Astrocyte (in vitro differentiated cells and primary cell): ENCODE results near the gene CTLA4. TPM values are rescaled to one million over a fixed set of nuclear protein-coding genes. Genes with fewer than 3 reads are reported as not detected.

Source experiments
- DNase-seq: peaks from one replicate; pipeline ENCODE4 v3.0.0-alpha.2; 2010; ENCODE audit warnings: low read depth
- FAIRE-seq: peaks from 2 replicates; lab custom pipeline; 2011; peaks lifted over from hg19 to GRCh38; lab: Jason Lieb, UNC
- H2AFZ ChIP-seq: 2 replicates; pipeline ENCODE4 v1.6.0; 2012; ENCODE audit warnings: low read depth, low read length, inconsistent platforms
- H3K27ac ChIP-seq: 2 replicates; pipeline ENCODE4 v1.5.1; 2011; ENCODE audit warnings: low read depth, low read length, inconsistent platforms
- H3K27me3 ChIP-seq: 2 replicates; pipeline ENCODE4 v1.6.0; 2011; ENCODE audit warnings: low read length, inconsistent platforms; ENCODE audit not compliant: insufficient read depth
- H3K36me3 ChIP-seq: 2 replicates; pipeline ENCODE4 v1.5.1; 2011; ENCODE audit warnings: low read length, inconsistent platforms; ENCODE audit not compliant: insufficient read depth
- H3K4me1 ChIP-seq: 2 replicates; pipeline ENCODE4 v1.5.1; 2011; ENCODE audit warnings: low read length, inconsistent platforms; ENCODE audit not compliant: insufficient read depth
- H3K4me2 ChIP-seq: 2 replicates; pipeline ENCODE4 v1.6.0; 2012; ENCODE audit warnings: low read length, inconsistent platforms
- H3K4me3 ChIP-seq: 2 replicates; pipeline ENCODE4 v1.5.1; 2011; ENCODE audit warnings: low read depth, mild to moderate bottlenecking, low read length, inconsistent platforms; ENCODE audit not compliant: insufficient read depth
- H3K79me2 ChIP-seq: 2 replicates; pipeline ENCODE4 v1.6.0; 2012; ENCODE audit warnings: mild to moderate bottlenecking, low read length, inconsistent platforms; ENCODE audit not compliant: insufficient read depth
- H3K9ac ChIP-seq: 2 replicates; pipeline ENCODE4 v1.6.0; 2012; ENCODE audit warnings: mild to moderate bottlenecking, low read length, inconsistent platforms
- H3K9me3 ChIP-seq: 2 replicates; pipeline ENCODE4 v1.5.1; 2012; ENCODE audit warnings: low read depth, mild to moderate bottlenecking, low read length, inconsistent platforms; ENCODE audit not compliant: insufficient read depth
- H4K20me1 ChIP-seq: 2 replicates; pipeline ENCODE4 v1.6.0; 2012; ENCODE audit warnings: low read length, inconsistent platforms; ENCODE audit not compliant: insufficient read depth
- H3K27ac Mint-ChIP-seq: one replicate; pipeline ENCODE4 v1.8.0; 2021; ENCODE audit warnings: mild to moderate bottlenecking, mixed read lengths; ENCODE audit not compliant: unreplicated experiment
- H3K27me3 Mint-ChIP-seq: one replicate; pipeline ENCODE4 v1.8.0; 2021; ENCODE audit warnings: low read depth, mixed read lengths; ENCODE audit not compliant: unreplicated experiment
- H3K36me3 Mint-ChIP-seq: one replicate; pipeline ENCODE4 v1.8.0; 2021; ENCODE audit warnings: low read depth, mixed read lengths; ENCODE audit not compliant: unreplicated experiment
- H3K4me1 Mint-ChIP-seq: one replicate; pipeline ENCODE4 v1.8.0; 2021; ENCODE audit warnings: low read depth, mixed read lengths; ENCODE audit not compliant: unreplicated experiment
- H3K4me3 Mint-ChIP-seq: one replicate; pipeline ENCODE4 v1.8.0; 2021; ENCODE audit warnings: mild to moderate bottlenecking, moderate library complexity, mixed read lengths; ENCODE audit not compliant: unreplicated experiment
- H3K9me3 Mint-ChIP-seq: one replicate; pipeline ENCODE4 v1.8.0; 2021; ENCODE audit warnings: mild to moderate bottlenecking, mixed read lengths; ENCODE audit not compliant: unreplicated experiment
- EZH2 ChIP-seq: IDR thresholded peaks from 2 replicates; pipeline ENCODE4 v1.6.1; 2012; ENCODE audit warnings: mild to moderate bottlenecking, low read length, inconsistent platforms; ENCODE audit not compliant: insufficient read depth
- total RNA-seq: library from RNA; stranded (reverse); gene quantifications from 2 replicates; pipeline ENCODE4 v1.2.1, GENCODE V29; 2021
- TF ChIP-seq, protein P1 (sequence below): IDR thresholded peaks from 2 replicates; pipeline ENCODE4 v1.5.1; 2011; ENCODE audit warnings: low read depth, mild to moderate bottlenecking, inconsistent platforms, low read length, moderate library complexity; ENCODE audit not compliant: insufficient read depth

Gene CTLA4
- total RNA-seq, 1 donor from 2014 or later: not detected

- Histone ChIP-seq H3K27ac (no peak overlapping the region), H3K9ac (no peak overlapping the region), H3K27me3 (no peaks in the 10 kb centered on the region), H3K79me2 (no peaks in the 10 kb centered on the region), H3K36me3 (no peaks in the 10 kb centered on the region), H3K9me3 (no peaks in the 10 kb centered on the region), H3K4me2 (no peak overlapping the region), H3K4me3 (no peak overlapping the region), H2AFZ (no peak overlapping the region), H4K20me1 (no peaks in the 10 kb centered on the region), H3K4me1 (no peaks in the 10 kb centered on the region)
- Mint-ChIP-seq H3K36me3 (no peaks in the 10 kb centered on the region), H3K4me1 (peaks cover 5% of the 10 kb centered on the region), H3K4me3 (no peak overlapping the region), H3K27me3 (peaks cover 10% of the 10 kb centered on the region), H3K9me3 (no peaks in the 10 kb centered on the region), H3K27ac (no peak overlapping the region)
- TF ChIP-seq EZH2: no peak
- TF ChIP-seq, protein P1, sequence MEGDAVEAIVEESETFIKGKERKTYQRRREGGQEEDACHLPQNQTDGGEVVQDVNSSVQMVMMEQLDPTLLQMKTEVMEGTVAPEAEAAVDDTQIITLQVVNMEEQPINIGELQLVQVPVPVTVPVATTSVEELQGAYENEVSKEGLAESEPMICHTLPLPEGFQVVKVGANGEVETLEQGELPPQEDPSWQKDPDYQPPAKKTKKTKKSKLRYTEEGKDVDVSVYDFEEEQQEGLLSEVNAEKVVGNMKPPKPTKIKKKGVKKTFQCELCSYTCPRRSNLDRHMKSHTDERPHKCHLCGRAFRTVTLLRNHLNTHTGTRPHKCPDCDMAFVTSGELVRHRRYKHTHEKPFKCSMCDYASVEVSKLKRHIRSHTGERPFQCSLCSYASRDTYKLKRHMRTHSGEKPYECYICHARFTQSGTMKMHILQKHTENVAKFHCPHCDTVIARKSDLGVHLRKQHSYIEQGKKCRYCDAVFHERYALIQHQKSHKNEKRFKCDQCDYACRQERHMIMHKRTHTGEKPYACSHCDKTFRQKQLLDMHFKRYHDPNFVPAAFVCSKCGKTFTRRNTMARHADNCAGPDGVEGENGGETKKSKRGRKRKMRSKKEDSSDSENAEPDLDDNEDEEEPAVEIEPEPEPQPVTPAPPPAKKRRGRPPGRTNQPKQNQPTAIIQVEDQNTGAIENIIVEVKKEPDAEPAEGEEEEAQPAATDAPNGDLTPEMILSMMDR: no peak
- FAIRE-seq: no peak
- no peak for DNase-seq
Measured at GRCh38 chr2:203842373-203842772, 25.2 kb upstream of the CTLA4 start.

DNA sequence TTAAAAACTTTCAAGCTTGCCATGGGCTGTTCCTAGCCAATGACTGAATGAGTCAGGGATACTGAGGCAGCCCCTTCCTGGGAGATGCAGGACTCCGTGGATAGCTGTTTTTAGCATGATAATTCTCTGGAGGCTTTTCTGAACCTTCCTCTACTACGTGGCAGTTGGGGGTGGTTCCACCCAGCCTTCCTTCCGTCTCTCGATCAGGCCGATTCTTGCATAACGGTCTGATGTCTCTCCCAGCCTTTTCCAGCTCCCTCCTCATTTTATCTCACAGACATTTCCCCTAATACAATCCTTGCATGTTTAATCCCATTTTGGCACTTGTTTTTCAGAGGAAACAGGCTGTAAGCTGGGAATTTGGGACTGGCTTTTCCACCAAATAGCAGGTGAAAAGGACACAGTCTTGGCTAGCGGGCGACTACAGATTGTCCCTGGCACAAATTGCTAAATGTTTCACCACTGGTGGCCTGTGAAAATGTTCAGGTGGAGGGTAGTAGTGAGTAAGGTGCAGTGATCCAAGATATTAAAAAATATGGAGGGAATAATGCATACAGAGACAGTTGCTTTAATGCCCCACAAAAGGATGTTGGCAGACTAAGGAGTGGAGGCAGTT is 21.0 kb upstream of the CTLA4 start:
- H3K4me3 ChIP-seq: no peak overlapping the region
- no peak overlapping the region for H3K4me3 Mint-ChIP-seq
- H4K20me1 ChIP-seq: no peaks in the 10 kb centered on the region
- no peak overlapping the region for H3K9ac ChIP-seq
- DNase-seq: no peak
- no peak overlapping the region for H2AFZ ChIP-seq
- H3K36me3 ChIP-seq: no peaks in the 10 kb centered on the region
- H3K4me2 ChIP-seq: no peak overlapping the region
- H3K27ac Mint-ChIP-seq: no peak overlapping the region
- no peak for FAIRE-seq
- H3K27me3 Mint-ChIP-seq: peaks cover 14% of the 10 kb centered on the region
- TF ChIP-seq EZH2: no peak
- TF ChIP-seq, protein P1: no peak
- H3K27ac ChIP-seq: no peak overlapping the region
- H3K9me3 Mint-ChIP-seq: peaks cover 3% of the 10 kb centered on the region
- no peaks in the 10 kb centered on the region for H3K4me1 Mint-ChIP-seq
- no peaks in the 10 kb centered on the region for H3K4me1 ChIP-seq
- no peaks in the 10 kb centered on the region for H3K79me2 ChIP-seq
- H3K9me3 ChIP-seq: no peaks in the 10 kb centered on the region
- H3K36me3 Mint-ChIP-seq: peaks cover 1% of the 10 kb centered on the region
- H3K27me3 ChIP-seq: no peaks in the 10 kb centered on the region

GRCh38 chr2:203849010-203849409 is 18.6 kb upstream of the CTLA4 start:
- Mint-ChIP-seq H3K4me3 (no peak overlapping the region), H3K36me3 (peaks cover 1% of the 10 kb centered on the region), H3K9me3 (peaks cover 3% of the 10 kb centered on the region), H3K27ac (no peak overlapping the region), H3K4me1 (no peaks in the 10 kb centered on the region), H3K27me3 (peaks cover 22% of the 10 kb centered on the region)
- Histone ChIP-seq H3K27ac (no peak overlapping the region), H3K79me2 (no peaks in the 10 kb centered on the region), H3K9ac (no peak overlapping the region), H3K4me1 (no peaks in the 10 kb centered on the region), H3K27me3 (no peaks in the 10 kb centered on the region), H3K4me2 (no peak overlapping the region), H3K9me3 (no peaks in the 10 kb centered on the region), H3K36me3 (no peaks in the 10 kb centered on the region), H4K20me1 (no peaks in the 10 kb centered on the region), H2AFZ (no peak overlapping the region), H3K4me3 (no peak overlapping the region)
- TF ChIP-seq EZH2: no peak
- TF ChIP-seq, protein P1: no peak
- DNase-seq (no peak), FAIRE-seq (no peak)
